HepG2 (cell line): ENCODE data around the gene STAT1. TPM values are rescaled to one million over a fixed set of nuclear protein-coding genes. Genes with fewer than 3 reads are reported as not detected.
A peak's percentile ranks its signal among the peaks of the same experiment; 100 is the strongest.

Source experiments
- BATF2 ChIP-seq: sonication (generic); formaldehyde crosslinking; IDR thresholded peaks from 2 replicates; pipeline ENCODE4 v1.8.0; 2022; ENCODE audit warnings: mild to moderate bottlenecking, missing genetic modification reagents, moderate library complexity
- CREBL2 ChIP-seq: sonication (generic); formaldehyde crosslinking; IDR thresholded peaks from 2 replicates; pipeline ENCODE4 v1.8.1; 2023; ENCODE audit warnings: missing genetic modification reagents, mild to moderate bottlenecking, borderline replicate concordance
- FOXK1 ChIP-seq: sonication (generic); formaldehyde crosslinking; IDR thresholded peaks from 2 replicates; pipeline ENCODE4 v1.4.0; 2020; ENCODE audit warnings: low read depth, missing genetic modification reagents, borderline replicate concordance
- HNRNPL ChIP-seq: fragments of 200-400 bp; formaldehyde crosslinking; IDR thresholded peaks from 2 replicates; pipeline ENCODE4 v1.6.1; 2017; ENCODE audit warnings: mild to moderate bottlenecking, low read depth, low read length
- KLF16 ChIP-seq, 2 experiments: sonication (generic) in 1 of 2; formaldehyde crosslinking in 1 of 2; IDR thresholded peaks; 2 replicates each; pipeline versions ENCODE4 v1.6.1 to v1.8.0; 2016 to 2023; ENCODE audit warnings: missing genetic modification reagents in 2 of 2, missing compliant biosample characterization in 1 of 2
- MIER3 ChIP-seq: IDR thresholded peaks from 2 replicates; pipeline ENCODE4 v1.6.1; 2016; ENCODE audit warnings: missing compliant biosample characterization, borderline replicate concordance
- MYPOP ChIP-seq: sonication (generic); formaldehyde crosslinking; IDR thresholded peaks from 2 replicates; pipeline ENCODE4 v1.8.1; 2023; ENCODE audit warnings: mild to moderate bottlenecking, moderate library complexity, missing genetic modification reagents
- NFE2 ChIP-seq: sonication (generic); formaldehyde crosslinking; IDR thresholded peaks from 2 replicates; pipeline ENCODE4 v1.4.0; 2020; ENCODE audit warnings: missing genetic modification reagents
- NFIB ChIP-seq: sonication (generic); formaldehyde crosslinking; IDR thresholded peaks from 2 replicates; pipeline ENCODE4 v1.9.0; 2021; ENCODE audit warnings: missing genetic modification reagents, mild to moderate bottlenecking, borderline replicate concordance
- NR2F1 ChIP-seq, 2 experiments: fragments of 450-650 bp in 1 of 2; formaldehyde crosslinking in 1 of 2; IDR thresholded peaks; 2 replicates each; pipeline versions ENCODE4 v1.5.0 to v1.6.1; 2016 to 2020; ENCODE audit warnings: mild to moderate bottlenecking in 1 of 2, missing compliant biosample characterization in 1 of 2, missing genetic modification reagents in 1 of 2, moderate library complexity in 1 of 2
- POLR2A ChIP-seq, 2 experiments: IDR thresholded peaks; 2 replicates each; pipeline ENCODE4 v1.6.1; 2011; ENCODE audit warnings: low read depth in 2 of 2, low read length in 2 of 2, mild to moderate bottlenecking in 1 of 2, moderate library complexity in 1 of 2; ENCODE audit not compliant: insufficient read depth in 1 of 2
- REST ChIP-seq, 2 experiments: IDR thresholded peaks; 2 replicates each; pipeline ENCODE4 v1.6.1; 2011 to 2012; ENCODE audit warnings: low read length in 2 of 2, borderline replicate concordance in 1 of 2, low read depth in 1 of 2, mild to moderate bottlenecking in 1 of 2, moderate library complexity in 1 of 2
- ZBTB3 ChIP-seq: sonication (generic); formaldehyde crosslinking; IDR thresholded peaks from 2 replicates; pipeline ENCODE4 v1.4.0; 2020; ENCODE audit warnings: low read depth, mild to moderate bottlenecking, moderate library complexity, missing genetic modification reagents, borderline replicate concordance
- ZBTB33 ChIP-seq: sonication (generic); formaldehyde crosslinking; IDR thresholded peaks from 2 replicates; pipeline ENCODE4 v1.4.0; 2020; ENCODE audit warnings: missing genetic modification reagents
- ZNF639 ChIP-seq: conservative IDR thresholded peaks from 2 replicates; pipeline ENCODE4 v1.6.1; 2018; ENCODE audit warnings: missing genetic modification reagents
- polyA plus RNA-seq, 8 experiments: library from polyadenylated mRNA; depleted of rRNA in 3 of 8; stranded (reverse) in 7 of 8; unstranded in 1 of 8; fragments of >200 nt; fragmentation: Illumina TruSeq in 4 of 8; extraction: Trizol in 4 of 8; gene quantifications; 2 replicates each; pipeline versions ENCODE4 v1.2.1 to v1.2.3, GENCODE V29; 2011 to 2016; ENCODE audit warnings: low read depth in 4 of 8, missing spikeins in 1 of 8, mixed read lengths in 1 of 8; ENCODE audit not compliant: insufficient read depth in 1 of 8
- total RNA-seq, 5 experiments: library from RNA; depleted of rRNA; stranded (reverse); fragments of >200 nt; fragmentation: Illumina TruSeq; extraction: Trizol; gene quantifications; 2 replicates each; pipeline ENCODE4 v1.2.3, GENCODE V29; 2016; ENCODE audit warnings: low read depth in 1 of 5

STAT1 gene
- total and polyA plus RNA-seq, 2 of the 13 experiments (the other 11 are each of a cell fraction or from before 2014, with no cell fraction given), result 21.8 to 59.6 TPM

GRCh38 chr2:191041418-191042161, 27.6 kb upstream of the STAT1 start (continued):
- TF ChIP-seq BATF2 (CRISPR knock-in tag), result no peak
- no peak for TF ChIP-seq NFE2
- TF ChIP-seq NR2F1 (CRISPR knock-in tag; IDR thresholded peaks at IDR 0.05), result peak; percentile 35 to 75; a peak in 2 of 4 replicates
- no peak for TF ChIP-seq REST (IDR thresholded peaks at IDR 0.05; ENCODE audit: borderline replicate concordance in 1 of 2, low read depth in 1 of 2, low read length in 2 of 2)
- no peak for TF ChIP-seq KLF16 (CRISPR knock-in tag; IDR thresholded peaks at IDR 0.05)
- no peak for TF ChIP-seq ZBTB33 (CRISPR knock-in tag)
- no peak for TF ChIP-seq ZBTB3
- no peak for TF ChIP-seq CREBL2 (CRISPR knock-in tag)
- TF ChIP-seq MIER3 (CRISPR knock-in tag), result no peak
- no peak for TF ChIP-seq NFIB
- no peak for TF ChIP-seq POLR2A (IDR thresholded peaks at IDR 0.05; ENCODE audit: insufficient read depth in 1 of 2, low read depth in 2 of 2, low read length in 2 of 2)
- no peak for TF ChIP-seq HNRNPL
- TF ChIP-seq MYPOP (CRISPR knock-in tag), result no peak
- no peak for TF ChIP-seq FOXK1
- no peak for TF ChIP-seq ZNF639 (CRISPR knock-in tag)
